GM18520 (cell line): Measurements from ENCODE around the gene MAT1A.
"Not testable (repeated sequence)": the region's sequence is repeated elsewhere in the genome, so short reads cannot be mapped to it uniquely, and the experiment has no call there.

ENCODE experiments used
- ATAC-seq: cut with Tn5 transposase; IDR thresholded peaks from one replicate; pipeline ENCODE4 v1.9.1; 2021; ENCODE audit not compliant: unreplicated experiment

MAT1A gene

GRCh38 chr10:80233871-80234270, 55.6 kb downstream of the MAT1A start:
- not testable (repeated sequence) for ATAC-seq

- ATAC-seq = not testable (repeated sequence)
Measured at GRCh38 chr10:80226723-80227122, 62.7 kb downstream of the MAT1A start.

- not testable (repeated sequence) for ATAC-seq
Measured at GRCh38 chr10:80223031-80223419, 66.4 kb downstream of the MAT1A start.
